HG02763 (cell line): ENCODE measurements around the gene ZNF672.
"Not testable (repeated sequence)": the region's sequence is repeated elsewhere in the genome, so short reads cannot be mapped to it uniquely, and the experiment has no call there.

Experiments used
- ATAC-seq: cut with Tn5 transposase; IDR thresholded peaks from one replicate; pipeline ENCODE4 v1.9.1; 2021; ENCODE audit warnings: mild to moderate bottlenecking, moderate library complexity; ENCODE audit not compliant: unreplicated experiment

ZNF672 gene

GRCh38 chr1:248852481-248853405 is 14.7 kb downstream of the ZNF672 start:
- no peak for ATAC-seq

- no peak for ATAC-seq
These were observed 15.8 kb downstream of the ZNF672 start for GRCh38 chr1:248853663-248854375.

- no peak for ATAC-seq
These were observed 17.6 kb downstream of the ZNF672 start for GRCh38 chr1:248855580-248855979.

GRCh38 chr1:248856176-248856575 is 18.2 kb downstream of the ZNF672 start:
- no peak for ATAC-seq

- ATAC-seq = no peak
These were observed 19.2 kb downstream of the ZNF672 start for GRCh38 chr1:248857201-248857600.

- ATAC-seq = no peak
These were observed 19.7 kb downstream of the ZNF672 start for GRCh38 chr1:248857749-248858095.

GRCh38 chr1:248858096-248858890 is 20.3 kb downstream of the ZNF672 start:
- ATAC-seq = peak; percentile 31

- peak; percentile 85 for ATAC-seq
These were observed 21.2 kb downstream of the ZNF672 start, which contains the start of gene ZNF692 for GRCh38 chr1:248858891-248859889. ZNF692 (minus strand) TSS chr1:248859085; CDS start chr1:248858309, 776 bp downstream.

GRCh38 chr1:248860007-248860406 is 22.0 kb downstream of the ZNF672 start:
- ATAC-seq = no peak

GRCh38 chr1:248861616-248862015 is 23.6 kb downstream of the ZNF672 start:
- no peak for ATAC-seq

GRCh38 chr1:248862695-248862997 is 24.6 kb downstream of the ZNF672 start:
- peak; percentile 0 for ATAC-seq

- peak; percentile 66 for ATAC-seq
These were observed 25.2 kb downstream of the ZNF672 start for GRCh38 chr1:248862998-248863881.

GRCh38 chr1:248871837-248872401 is 33.9 kb downstream of the ZNF672 start:
- ATAC-seq = no peak

- peak; percentile 41 for ATAC-seq
These were observed 34.9 kb downstream of the ZNF672 start for GRCh38 chr1:248872752-248873408.

- peak; percentile 82 for ATAC-seq
These were observed 35.5 kb downstream of the ZNF672 start for GRCh38 chr1:248873409-248873992.

GRCh38 chr1:248873993-248874533 is 36.0 kb downstream of the ZNF672 start:
- ATAC-seq = peak; percentile 58

- ATAC-seq = no peak
These were observed 43.2 kb downstream of the ZNF672 start for GRCh38 chr1:248881261-248881660.

GRCh38 chr1:248882427-248882826 is 44.4 kb downstream of the ZNF672 start:
- not testable (repeated sequence) for ATAC-seq
